Measurements from ENCODE around the gene GCHFR.

- no peak for TF ChIP-seq POLR2AphosphoS5 (IDR thresholded peaks at IDR 0.05; ENCODE audit: low read depth, low read length)
- TF ChIP-seq TAF1 (IDR thresholded peaks at IDR 0.05; ENCODE audit: borderline replicate concordance, low read depth, low read length) = no peak
Observed at GRCh38 chr15:40722934-40723333, 40.9 kb upstream of the GCHFR start.

Data from GM12892 (cell line).